T-helper 2 cell treated with Interferon-gamma antibody and Interleukin-4, amounts not matched to agents 100 ng/mL and 5 ng/mL, for 36 hours (primary cell): ENCODE data around the gene EYA2. TPM values are rescaled to one million over a fixed set of nuclear protein-coding genes. Genes with fewer than 3 reads are reported as not detected.

Source experiments
- intact Hi-C: fragments of 100-400 bp; cut with micrococcal nuclease; formaldehyde crosslinking; loops from one replicate; pipeline ENCODE4 v1.15.1; 2023
- total RNA-seq: library from RNA; stranded (reverse); gene quantifications from 2 replicates; pipeline ENCODE4 v1.2.3, GENCODE V29; 2022

EYA2 gene
- total RNA-seq, 1 donor from 2014 or later: 0.11 TPM

DNA sequence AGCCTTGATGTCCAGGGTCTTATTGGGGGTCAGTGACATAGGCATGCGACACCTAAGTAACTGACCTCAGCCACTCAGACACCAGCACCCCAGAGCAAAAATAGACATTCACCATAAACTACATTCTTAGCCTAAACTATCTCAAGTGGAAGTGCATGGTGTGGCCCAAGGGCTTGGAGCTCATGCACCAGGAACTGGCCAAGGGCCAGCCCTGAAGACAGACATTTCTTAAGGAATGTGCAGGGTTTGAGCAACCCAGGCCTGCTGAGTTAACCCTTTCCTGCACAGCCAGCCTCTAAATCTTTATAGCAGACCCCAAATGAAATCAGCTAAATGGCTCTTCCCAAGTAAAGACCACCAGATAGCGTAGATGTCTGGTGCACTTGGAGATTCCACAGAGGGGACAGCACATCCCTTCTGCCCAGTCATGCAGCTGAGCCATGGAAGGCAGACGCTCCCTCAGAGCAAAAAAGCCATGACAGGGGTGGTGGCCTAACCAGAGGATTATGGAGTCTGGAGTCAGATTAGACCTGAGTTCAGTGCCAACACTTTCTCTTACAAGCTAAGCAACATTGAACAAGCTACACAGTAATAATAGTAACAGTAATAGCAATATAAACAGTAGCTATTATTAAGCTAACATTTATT is 239.3 kb downstream of the EYA2 start:
- intact Hi-C loops: no loop called here

DNA sequence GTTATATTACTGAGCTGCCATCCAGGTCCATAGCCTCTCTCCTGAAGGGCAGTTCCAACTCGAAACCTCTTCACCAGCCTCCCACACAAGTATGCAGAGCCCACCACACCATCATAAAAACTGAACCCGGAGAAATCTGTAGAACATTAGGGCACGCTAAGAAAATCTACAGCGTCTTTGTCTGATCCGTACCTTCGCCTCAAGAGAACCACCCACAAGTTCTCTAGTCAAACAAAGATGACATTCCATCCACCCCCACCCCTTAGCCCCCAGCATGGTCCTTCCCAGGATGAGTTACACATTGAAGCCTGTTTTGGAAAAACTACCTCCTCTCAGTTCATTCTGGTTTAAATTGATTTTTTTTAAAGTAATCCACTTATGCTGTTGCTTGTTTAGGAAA is 242.1 kb downstream of the EYA2 start:
- intact Hi-C loops: no loop called here

DNA sequence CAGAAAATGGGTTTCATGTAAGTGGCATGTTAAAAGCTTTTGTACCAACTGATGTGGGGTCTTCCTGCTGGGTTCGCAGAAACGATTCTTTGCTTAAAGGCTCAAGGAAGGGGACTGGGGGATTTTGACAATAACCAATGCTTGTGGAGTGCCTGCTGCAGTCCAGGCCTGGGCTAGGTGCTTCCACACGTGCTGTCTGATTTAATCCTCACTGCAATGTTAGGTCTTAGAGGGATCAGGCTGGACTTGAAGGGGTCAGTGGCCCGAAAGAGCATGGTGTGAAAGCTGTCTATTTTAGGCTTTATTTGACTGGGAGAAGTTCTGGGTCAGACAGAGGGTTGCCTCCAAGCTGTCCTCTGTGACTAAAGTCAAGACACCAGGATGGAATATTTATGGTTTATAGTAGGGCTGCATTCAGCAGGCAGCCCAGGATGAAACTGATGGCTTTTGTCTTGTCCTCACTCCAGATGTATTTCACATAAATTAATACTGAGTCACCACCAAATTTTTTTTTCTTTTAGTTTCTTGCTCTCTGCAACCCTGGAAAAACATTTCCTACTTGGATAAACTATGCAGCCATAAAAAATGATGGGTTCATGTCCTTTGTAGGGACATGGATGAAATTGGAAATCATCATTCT is 242.7 kb downstream of the EYA2 start:
- intact Hi-C loops: no loop called here

DNA sequence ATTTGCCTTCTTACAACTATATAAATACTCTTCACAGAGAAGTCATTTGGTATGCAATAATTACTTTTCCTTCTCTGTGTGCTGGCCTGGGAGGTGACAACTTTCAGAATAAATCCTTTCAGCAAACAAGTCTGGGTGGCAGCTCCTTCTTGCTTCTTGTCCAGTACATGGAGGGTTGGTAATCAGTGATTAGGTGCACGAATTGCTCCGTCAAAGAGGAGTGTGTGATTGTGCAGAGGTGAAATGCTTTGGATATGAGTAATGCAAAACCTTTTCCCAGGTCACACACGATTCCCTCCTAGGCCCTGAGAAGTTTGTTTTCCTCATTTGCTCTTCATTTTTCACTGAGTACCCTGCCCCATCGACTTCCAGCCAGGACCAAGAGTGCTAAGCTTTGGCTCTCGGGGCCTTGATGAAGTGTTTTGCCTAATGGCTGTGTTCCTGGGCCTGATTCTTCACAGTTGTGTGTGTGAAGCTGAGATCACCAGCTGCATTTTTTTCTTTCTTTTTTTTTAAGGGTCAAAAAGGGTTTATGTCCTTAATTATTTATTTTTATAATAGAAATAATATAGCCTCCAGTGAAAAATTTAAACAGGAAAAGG is 245.4 kb downstream of the EYA2 start:
- intact Hi-C loops: no loop called here

DNA sequence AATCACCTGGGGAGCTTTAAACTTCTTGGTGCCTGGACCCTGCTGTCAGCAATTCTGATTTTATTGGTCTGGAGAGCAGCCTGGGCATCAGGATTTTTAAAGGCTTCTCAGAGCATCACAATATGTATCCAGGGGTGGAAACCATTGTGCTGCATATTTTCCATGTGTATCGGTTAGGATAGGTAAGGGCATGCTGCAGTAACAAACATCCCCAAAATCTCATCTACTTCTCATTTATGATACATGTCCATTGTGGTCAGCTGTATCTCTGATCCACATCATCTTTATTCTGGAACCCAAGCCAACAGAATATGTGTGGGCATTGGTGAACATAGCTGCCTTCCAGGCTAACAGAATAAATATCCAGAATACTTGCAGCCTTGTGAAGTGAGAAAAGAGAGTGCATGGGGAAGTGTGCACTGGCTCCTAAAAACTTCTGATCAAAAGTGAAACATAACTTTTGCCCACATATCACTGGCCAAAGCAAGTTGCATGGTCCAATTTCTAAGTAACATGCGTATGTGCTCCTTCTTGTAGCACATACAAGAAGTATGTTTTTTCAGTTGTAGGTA is 246.8 kb downstream of the EYA2 start:
- intact Hi-C loops: no loop called here

DNA sequence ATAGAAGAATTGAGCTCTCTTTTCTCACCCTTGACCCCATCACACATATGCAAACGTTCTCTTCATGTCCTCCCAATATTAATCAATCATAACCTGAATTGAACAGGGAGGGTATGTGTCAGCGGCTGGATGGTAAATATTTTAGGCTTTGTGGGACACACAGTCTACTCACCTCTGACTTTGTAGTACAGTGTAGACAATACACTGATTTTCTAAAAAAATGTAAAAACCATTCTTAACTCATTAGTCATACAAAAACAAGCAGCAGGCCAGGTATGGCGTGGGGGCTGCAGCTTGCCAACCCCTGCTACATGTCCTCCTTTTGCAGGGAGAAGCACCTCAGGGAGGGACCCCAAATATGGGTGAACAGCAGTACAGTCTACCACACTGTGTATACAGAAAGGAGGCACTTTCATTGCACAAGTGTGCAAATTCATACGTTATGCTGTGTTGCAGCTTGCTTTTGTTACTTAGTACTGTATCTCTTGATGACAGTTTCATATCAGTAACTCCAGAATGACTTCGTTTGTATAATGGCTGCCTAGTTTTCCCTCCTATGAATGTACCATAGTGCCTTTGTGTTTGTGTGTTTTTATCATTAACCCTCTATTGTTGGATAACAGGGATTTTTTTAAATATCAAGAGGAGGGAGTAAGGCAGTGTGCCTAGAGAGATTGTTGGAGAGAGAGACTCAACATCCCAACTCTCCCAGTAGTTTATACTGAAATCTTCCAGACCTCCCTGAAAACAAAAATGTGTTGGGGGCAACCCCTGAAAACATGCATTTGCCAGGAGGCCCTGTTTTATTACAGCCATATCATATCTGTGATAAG is 247.5 kb downstream of the EYA2 start:
- intact Hi-C loops: no loop called here

DNA sequence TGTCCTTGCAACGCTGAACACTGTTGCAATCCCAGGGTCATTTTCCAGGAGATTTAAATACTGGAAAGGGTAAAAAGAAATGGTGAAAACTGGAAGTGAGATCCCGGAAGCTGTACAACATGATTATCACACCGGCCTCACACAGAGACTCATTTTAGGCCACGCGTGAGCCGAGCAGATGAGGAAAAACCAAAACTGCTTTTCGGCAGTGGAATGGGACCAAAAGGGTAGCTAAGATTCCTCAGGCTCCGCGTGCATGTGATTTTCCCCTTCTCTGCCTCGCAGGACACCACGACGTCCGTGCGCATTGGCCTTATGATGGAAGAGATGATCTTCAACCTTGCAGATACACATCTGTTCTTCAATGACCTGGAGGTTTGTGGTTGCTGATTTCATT is 248.1 kb downstream of the EYA2 start:
- intact Hi-C loops: no loop called here

DNA sequence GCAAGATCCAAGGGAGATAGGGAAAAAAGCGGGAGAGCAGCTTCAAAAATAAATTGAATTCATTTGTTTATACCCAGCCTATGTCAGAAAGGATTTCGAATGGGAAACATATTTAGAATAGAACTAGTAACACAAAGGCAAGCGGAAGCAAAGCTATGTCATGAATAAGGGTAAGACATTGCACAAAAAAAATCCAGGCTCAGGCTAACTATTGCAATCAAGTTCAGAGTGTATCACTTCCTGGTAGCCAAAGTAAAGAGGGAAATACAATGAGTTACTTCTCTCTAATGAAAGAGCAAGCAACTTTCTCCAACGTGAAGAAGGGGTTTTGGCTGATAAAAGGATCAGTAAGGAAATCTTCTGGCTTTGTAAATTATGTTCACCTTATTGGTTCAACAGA is 249.0 kb downstream of the EYA2 start:
- intact Hi-C loops: no loop called here

DNA sequence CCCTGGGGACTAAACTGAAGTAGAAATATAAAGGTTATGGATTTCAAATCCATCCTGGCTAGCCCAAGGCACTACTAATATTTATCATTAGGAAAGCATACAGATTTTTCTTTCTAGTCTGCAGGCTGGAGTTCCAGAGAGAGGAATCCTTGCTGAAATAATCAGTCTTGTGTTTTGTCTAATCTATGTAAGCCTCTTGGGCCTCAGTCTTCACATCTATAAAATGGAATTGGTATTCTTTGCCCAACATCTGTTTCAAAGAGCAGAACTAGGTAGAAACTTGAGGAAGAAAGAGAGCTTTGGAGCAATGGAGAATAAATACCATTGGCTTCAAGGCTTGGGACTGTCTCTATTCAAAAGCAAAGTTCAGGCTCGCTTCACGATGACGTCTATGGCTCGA is 249.8 kb downstream of the EYA2 start:
- intact Hi-C loops: no loop called here

DNA sequence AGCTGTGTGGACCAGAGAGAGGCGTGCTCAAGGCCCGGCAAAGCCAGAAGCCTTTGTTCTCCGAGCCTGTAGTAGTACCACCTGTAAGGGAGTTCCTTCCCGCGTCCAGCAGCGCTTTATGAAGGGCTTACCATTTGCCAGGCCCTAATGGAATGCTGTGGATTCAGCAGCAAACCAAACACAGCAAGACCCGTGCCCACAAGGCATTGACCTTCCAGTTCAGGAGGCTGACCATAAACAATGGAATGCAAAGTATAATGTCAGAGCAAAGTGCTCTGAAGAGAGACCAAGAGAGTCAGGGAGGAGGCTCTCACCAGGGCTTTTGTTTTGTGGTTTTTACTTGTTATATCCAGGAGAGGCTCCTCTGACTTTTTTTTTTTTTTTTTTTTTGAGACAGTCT is 252.0 kb downstream of the EYA2 start:
- intact Hi-C loops: no loop called here

DNA sequence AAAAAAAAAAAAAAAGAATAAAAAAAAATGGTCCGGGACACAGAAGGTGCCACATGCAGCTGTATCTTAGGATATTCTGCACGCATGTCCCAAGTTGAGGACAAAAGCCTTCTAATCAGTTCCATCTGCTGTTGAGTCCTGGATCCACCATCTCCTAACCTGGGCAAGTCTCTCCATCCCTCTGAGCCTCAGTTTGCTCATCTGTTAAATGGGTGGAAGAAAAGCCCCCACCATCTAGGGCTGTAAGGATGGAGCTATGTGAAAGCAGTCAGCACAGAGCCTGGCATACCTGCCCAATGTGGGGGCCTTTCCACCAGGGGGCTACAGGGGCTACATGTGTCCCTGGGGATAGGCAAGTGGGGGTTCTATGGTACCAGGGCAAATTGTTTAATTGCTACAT is 253.4 kb downstream of the EYA2 start:
- intact Hi-C loops: no loop called here

DNA sequence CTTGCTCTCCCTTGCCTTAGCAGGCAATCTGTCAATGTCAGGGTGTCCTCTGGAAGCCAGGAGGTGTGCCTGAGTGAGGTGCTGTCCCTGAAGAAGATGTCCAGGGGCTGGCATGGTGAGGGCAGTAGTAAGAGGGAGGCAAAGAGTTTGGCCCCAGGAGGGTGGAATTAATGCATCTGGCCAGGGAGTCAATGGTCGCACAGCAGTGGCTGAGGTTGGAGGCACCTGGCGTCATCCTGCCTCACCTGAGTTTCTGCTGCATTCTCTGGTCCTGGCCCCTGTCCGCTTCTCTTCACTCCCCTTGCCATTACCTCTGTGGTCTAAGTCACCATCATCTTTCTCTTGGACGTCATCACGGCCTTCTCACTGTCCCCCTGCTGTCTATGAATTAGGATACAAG is 255.3 kb downstream of the EYA2 start:
- intact Hi-C loops: loop anchor here (1.0 kb wide), 1 partner anchor 392 kb away; no protein-coding TSS in a partner anchor

DNA sequence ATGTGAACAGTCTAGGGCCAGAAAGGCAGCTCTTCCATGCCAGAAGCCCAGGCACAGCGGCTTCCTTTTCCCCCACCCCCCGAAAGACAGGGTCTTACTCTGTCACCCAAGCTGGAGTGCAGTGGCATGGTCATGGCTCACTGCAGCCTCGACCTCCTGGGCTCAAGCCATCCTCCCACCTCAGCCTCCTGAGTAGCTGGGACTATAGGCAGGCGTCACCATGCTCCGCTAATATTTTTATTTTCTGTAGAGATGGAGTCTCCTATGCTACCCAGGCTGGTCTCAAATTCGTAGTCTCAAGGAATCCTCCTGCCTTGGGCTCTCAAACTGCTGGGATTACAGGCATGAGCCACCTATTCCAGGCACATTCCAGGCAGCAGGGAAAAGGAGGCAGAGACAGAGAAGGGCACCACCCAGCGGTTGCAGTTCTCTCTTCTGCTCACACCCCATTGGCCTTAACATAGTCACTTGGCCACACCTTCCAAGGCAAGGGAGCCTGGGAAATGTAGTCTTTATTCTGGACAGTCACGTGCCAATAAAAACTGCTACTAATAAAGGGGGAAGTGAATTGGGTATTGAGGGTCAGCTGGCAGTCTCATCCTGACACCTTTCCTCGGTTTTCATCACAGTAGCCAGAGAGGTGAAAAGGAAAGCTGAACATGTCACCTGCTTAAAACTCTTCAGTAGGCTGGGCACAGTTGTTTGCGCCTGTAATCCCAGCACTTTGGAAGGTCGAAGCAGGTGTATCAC is 255.9 kb downstream of the EYA2 start:
- intact Hi-C loops: loop anchor here (1.0 kb wide), 1 partner anchor 392 kb away; no protein-coding TSS in a partner anchor

DNA sequence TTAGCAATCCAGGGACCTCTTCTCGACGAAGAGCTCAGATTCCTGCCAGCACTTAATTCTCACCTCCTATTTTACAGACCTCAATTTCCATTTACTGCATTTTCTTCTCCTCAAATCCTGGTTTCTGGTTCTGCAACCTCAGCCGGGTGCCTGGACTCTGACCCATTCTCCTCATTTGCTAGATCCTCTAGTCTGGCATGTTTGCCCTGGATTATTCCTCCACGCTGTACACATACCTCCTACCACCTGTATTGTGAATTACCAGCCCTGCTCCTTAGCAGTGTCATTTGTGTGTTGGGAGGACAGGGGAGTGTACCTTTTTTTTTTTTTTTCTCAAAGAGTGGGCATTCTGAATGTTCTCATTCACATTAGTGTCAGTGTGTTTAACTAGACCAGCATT is 257.4 kb downstream of the EYA2 start:
- intact Hi-C loops: no loop called here

DNA sequence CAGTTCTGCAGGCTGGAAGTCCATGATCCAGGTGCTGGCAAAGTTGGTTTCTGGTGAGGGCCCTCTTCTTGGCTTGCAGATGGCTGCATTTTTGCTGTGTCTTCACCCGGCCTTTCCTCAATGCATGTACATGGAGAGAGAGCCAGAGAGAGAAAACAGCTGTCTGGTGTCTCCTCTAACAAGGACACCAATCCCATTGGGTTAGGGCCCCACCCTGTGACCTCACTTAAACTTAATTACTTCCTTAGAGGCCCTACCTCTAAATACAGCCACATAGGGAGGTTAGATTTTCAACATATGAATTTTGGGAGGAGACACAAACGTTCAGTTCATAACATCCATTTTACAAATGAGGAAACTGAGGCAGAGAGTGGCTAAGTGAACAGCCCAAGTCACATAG is 259.4 kb downstream of the EYA2 start:
- intact Hi-C loops: no loop called here

DNA sequence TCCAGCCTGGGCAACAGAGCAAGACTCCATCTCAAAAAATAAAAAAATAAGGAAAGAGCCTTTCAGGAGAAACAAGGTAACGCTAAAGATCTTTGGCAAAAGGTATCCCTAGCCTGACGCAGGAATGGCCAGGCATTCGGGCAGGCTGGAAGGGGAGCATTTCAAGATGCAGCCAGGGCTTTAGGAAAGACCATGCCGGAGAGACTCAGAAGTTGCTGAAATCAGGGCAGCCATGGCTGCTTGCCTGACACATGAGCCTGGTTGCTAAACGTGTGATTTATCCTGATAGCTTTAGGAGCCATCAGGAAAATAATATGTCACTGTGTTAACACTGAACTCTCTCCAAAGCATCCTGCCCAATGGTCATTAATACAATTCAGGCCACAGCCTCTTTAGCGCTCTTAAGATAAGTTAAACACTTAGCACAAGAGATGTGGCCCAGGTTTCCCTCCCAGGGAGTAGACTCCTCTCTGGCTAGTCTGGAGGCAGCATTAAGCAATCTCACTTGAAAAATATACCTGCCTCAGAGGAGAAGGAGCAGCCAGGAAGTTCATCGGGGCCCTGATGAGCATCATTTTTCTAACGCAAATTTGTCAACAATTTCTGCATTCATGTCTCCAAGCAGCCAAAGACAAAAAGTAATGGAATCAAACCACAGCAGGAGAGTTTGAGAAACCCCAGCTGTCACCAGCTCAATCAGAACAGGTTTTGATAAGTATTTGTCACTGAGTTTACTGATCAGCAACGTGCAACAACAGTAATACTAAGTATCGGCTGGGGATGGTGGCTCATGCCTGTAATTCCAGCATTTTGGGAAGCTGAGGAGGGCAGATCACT is 261.9 kb downstream of the EYA2 start:
- intact Hi-C loops: no loop called here

DNA sequence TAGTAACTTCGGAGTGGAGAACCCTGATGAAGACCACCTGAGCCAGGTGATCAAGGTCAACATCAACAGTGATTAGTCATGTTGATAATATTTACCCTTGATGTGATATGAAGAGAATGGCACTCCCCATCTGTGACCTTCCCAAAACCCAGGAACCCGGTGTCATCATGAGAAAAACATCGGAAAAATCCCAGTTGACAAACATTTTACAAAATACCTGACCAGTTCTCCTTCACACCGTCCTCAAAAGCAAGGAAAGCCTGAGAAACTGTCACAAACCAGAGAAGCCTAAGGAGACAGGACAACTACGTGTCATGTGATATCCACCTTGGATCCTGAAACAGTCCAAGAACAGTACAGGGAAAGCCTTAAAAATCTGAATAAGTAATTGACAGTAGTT is 264.5 kb downstream of the EYA2 start:
- intact Hi-C loops: no loop called here

DNA sequence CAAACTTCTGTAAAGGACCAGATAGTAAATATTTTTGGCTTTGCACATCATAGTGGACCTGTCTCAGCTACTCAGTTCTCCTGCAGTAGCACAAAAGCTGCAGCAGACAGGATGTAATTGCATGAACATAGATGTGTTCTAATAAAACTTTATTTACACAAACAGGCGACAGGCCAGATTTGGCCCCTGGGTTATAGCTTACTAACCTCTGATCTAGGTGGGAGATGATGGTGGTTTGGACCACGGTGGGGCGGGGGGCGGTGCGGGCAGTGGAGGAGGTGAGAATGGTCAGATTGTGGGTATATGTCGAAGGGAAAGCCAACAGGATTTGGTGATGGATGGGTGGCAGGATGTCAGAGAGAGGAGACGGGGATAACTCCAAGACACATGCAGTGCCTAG is 265.6 kb downstream of the EYA2 start:
- intact Hi-C loops: no loop called here

DNA sequence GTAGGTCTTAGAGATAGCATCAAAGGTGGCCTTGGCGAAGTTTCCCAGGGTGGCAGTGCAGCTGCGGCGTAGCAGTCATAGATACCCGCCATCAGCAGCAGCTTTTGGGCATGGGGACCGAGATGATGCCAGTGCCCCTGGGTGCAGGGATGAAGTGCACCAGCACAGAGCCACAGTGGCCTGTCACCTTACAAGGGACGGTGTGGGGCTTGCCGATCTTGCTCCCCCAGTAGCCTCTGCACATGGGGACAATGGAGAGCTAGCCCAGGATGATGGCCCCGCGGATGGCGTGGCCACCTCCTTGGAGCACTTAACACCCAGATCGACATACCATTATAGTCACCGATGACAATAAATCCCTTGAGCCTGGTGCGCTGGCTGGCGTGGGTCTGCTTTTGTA is 266.3 kb downstream of the EYA2 start:
- intact Hi-C loops: no loop called here

DNA sequence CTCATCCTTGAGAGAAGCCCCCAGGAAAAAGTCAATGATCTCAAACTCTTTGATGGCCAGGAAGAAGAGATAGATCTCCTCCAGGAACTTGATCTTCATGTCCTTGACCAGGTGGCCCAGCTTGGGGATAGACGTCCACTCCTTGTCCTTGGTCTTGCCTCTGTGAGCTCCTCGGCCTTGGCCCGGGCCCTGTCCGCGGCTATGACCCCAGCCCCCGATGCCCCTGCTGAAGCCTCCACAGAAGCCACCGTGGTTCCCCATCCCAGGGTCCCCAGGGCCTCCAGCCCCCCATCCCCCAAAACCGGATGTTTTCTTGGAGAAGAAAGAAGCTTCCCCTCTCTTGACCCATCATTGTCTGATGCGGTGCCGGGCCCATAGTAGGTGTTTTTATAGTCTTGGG is 266.8 kb downstream of the EYA2 start:
- intact Hi-C loops: no loop called here
